Measurements from ENCODE around the gene SIGLEC7.

The SIGLEC7 gene

DNA sequence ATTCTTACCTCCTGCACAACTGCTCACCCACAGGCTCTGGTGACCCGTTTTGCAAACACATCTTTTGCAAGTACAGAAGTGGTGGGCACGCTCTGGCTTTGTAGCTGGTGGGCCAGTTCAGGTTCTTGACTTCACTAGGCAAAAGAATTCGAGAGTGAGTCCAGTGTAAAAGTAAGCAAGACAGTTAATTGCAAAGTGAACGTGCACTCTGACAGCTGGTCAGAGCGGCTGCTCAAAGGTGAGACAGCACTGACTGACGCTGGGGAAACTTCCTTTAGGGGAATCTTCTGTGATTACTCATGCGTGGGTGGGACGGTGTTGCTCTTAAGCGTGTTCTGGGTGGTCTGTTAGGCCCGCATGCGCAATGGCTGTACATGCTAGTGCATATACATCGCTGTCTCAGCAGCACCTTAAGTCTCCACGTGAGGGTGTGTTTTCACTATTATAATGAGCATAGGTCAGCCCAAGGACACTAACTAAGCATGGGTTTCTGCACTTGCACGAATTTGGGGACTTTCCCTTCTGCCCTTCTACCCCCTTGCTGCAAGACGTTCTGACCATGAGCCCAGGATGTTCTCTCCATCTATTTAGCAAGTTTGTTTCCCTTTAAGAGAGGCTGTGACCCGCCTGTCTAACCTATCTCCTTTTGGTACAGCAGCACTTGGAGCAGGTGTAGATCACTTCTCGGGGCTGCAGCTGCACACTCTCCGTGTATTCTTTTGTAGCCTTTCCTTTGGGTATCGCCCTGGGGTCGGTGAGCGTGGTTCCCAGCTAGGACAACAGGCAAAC, 52.6 kb downstream of the SIGLEC7 start:
- TF ChIP-seq NFIC (IDR thresholded peaks at IDR 0.05) = no peak
- TF ChIP-seq REST (IDR thresholded peaks at IDR 0.05; ENCODE audit: low read depth) = no peak
- no peak for TF ChIP-seq TCF12 (IDR thresholded peaks at IDR 0.05; ENCODE audit: low read depth)
- no peak for TF ChIP-seq CREB1 (IDR thresholded peaks at IDR 0.05; ENCODE audit: low read depth)
- no peak for TF ChIP-seq EP300 (IDR thresholded peaks at IDR 0.05; ENCODE audit: borderline replicate concordance)
- TF ChIP-seq YY1 (IDR thresholded peaks at IDR 0.05; ENCODE audit: low read depth) = no peak
- no peak for TF ChIP-seq EGR1 (IDR thresholded peaks at IDR 0.05)
- TF ChIP-seq RAD21 (IDR thresholded peaks at IDR 0.05; ENCODE audit: low read depth) = no peak
- TF ChIP-seq ZBTB7A (IDR thresholded peaks at IDR 0.05; ENCODE audit: low read depth) = no peak
- TF ChIP-seq TAF1 (IDR thresholded peaks at IDR 0.05; ENCODE audit: low read depth) = no peak

DNA sequence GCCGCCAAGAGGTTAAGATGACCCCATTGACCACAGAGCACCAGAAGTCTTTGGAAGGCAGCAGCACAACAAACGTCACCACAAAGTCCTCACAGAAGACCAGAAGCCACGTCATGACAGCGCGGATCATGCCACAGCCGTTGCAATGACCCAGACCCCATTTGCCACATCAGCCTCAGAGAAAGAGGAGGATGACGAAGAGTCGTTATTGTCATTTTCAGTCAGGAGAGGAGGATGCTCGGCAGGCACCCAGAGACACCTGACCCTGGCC, 53.1 kb downstream of the SIGLEC7 start:
- TF ChIP-seq TEAD4 (IDR thresholded peaks at IDR 0.05) (no peak), ZBTB7A (IDR thresholded peaks at IDR 0.05; ENCODE audit: low read depth) (no peak), RAD21 (IDR thresholded peaks at IDR 0.05; ENCODE audit: low read depth) (no peak), EGR1 (IDR thresholded peaks at IDR 0.05) (no peak), MAX (IDR thresholded peaks at IDR 0.05) (no peak), EP300 (IDR thresholded peaks at IDR 0.05; ENCODE audit: borderline replicate concordance) (no peak), TCF12 (IDR thresholded peaks at IDR 0.05; ENCODE audit: low read depth) (no peak), YY1 (IDR thresholded peaks at IDR 0.05; ENCODE audit: low read depth) (no peak), CREB1 (IDR thresholded peaks at IDR 0.05; ENCODE audit: low read depth) (no peak), CEBPB (IDR thresholded peaks at IDR 0.05) (no peak), FOXM1 (IDR thresholded peaks at IDR 0.05; ENCODE audit: borderline replicate concordance, low read depth) (no peak), NFIC (IDR thresholded peaks at IDR 0.05) (no peak), TAF1 (IDR thresholded peaks at IDR 0.05; ENCODE audit: low read depth) (no peak), REST (IDR thresholded peaks at IDR 0.05; ENCODE audit: low read depth) (no peak)
- TF ChIP-seq, protein P1, sequence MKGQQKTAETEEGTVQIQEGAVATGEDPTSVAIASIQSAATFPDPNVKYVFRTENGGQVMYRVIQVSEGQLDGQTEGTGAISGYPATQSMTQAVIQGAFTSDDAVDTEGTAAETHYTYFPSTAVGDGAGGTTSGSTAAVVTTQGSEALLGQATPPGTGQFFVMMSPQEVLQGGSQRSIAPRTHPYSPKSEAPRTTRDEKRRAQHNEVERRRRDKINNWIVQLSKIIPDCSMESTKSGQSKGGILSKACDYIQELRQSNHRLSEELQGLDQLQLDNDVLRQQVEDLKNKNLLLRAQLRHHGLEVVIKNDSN (IDR thresholded peaks at IDR 0.05) = no peak

DNA sequence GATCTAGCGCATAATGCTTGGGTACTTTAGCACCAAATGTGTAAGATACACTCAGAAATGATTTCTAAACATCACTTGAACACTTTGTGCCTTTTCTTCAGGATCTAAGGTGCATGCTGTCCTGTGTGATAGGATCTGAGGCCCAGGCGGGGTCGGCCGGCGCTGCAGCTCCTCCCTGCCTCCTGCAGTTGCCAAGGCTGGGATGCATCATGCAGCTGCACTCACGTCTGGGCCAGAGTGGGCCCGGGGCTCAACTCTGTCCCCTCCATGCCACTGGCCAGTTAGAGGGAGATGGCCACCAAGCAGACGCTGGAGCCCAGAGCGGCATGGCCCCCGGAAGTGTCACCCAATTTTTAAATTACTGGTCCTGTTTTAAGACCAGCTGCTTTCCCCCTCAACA, 53.5 kb downstream of the SIGLEC7 start:
- TF ChIP-seq EP300 (IDR thresholded peaks at IDR 0.05; ENCODE audit: borderline replicate concordance) (no peak), NFIC (IDR thresholded peaks at IDR 0.05) (no peak), ZBTB7A (IDR thresholded peaks at IDR 0.05; ENCODE audit: low read depth) (no peak), TEAD4 (IDR thresholded peaks at IDR 0.05) (no peak), CREB1 (IDR thresholded peaks at IDR 0.05; ENCODE audit: low read depth) (no peak), MAX (IDR thresholded peaks at IDR 0.05) (no peak), TCF12 (IDR thresholded peaks at IDR 0.05; ENCODE audit: low read depth) (no peak), EGR1 (IDR thresholded peaks at IDR 0.05) (no peak), CEBPB (IDR thresholded peaks at IDR 0.05) (no peak), YY1 (IDR thresholded peaks at IDR 0.05; ENCODE audit: low read depth) (no peak), FOXM1 (IDR thresholded peaks at IDR 0.05; ENCODE audit: borderline replicate concordance, low read depth) (no peak), TAF1 (IDR thresholded peaks at IDR 0.05; ENCODE audit: low read depth) (no peak), RAD21 (IDR thresholded peaks at IDR 0.05; ENCODE audit: low read depth) (no peak), REST (IDR thresholded peaks at IDR 0.05; ENCODE audit: low read depth) (no peak)
- TF ChIP-seq, protein P1 (IDR thresholded peaks at IDR 0.05) = no peak

- TF ChIP-seq, protein P1 (IDR thresholded peaks at IDR 0.05) = no peak
- TF ChIP-seq ZBTB7A (IDR thresholded peaks at IDR 0.05; ENCODE audit: low read depth) (no peak), CREB1 (IDR thresholded peaks at IDR 0.05; ENCODE audit: low read depth) (no peak), TAF1 (IDR thresholded peaks at IDR 0.05; ENCODE audit: low read depth) (no peak), YY1 (IDR thresholded peaks at IDR 0.05; ENCODE audit: low read depth) (no peak), MAX (IDR thresholded peaks at IDR 0.05) (no peak), NFIC (IDR thresholded peaks at IDR 0.05) (no peak), RAD21 (IDR thresholded peaks at IDR 0.05; ENCODE audit: low read depth) (no peak), CEBPB (IDR thresholded peaks at IDR 0.05) (no peak), EGR1 (IDR thresholded peaks at IDR 0.05) (no peak), FOXM1 (IDR thresholded peaks at IDR 0.05; ENCODE audit: borderline replicate concordance, low read depth) (no peak), TEAD4 (IDR thresholded peaks at IDR 0.05) (no peak), EP300 (IDR thresholded peaks at IDR 0.05; ENCODE audit: borderline replicate concordance) (no peak), TCF12 (IDR thresholded peaks at IDR 0.05; ENCODE audit: low read depth) (no peak)
These were observed 54.1 kb downstream of the SIGLEC7 start for GRCh38 chr19:51196181-51196580.

Data from Ishikawa (cell line).